Transverse colon (tissue), 4 donors: ENCODE results near the gene RGS3. TPM values are rescaled to one million over a fixed set of nuclear protein-coding genes. Genes with fewer than 3 reads are reported as not detected.

Experiments
- DNase-seq: peaks from one replicate; pipeline ENCODE4 v3.0.0-alpha.2; 2019
- H3K27ac ChIP-seq, 4 donors: fragments of 200-600 bp; sonication (generic); 2 replicates each; pipeline ENCODE4 v1.5.1; 2016 to 2018; ENCODE audit warnings: inconsistent platforms in 4 of 4
- H3K27me3 ChIP-seq: fragments of 200-600 bp; sonication (generic); 2 replicates; pipeline ENCODE4 v1.5.1; 2017; ENCODE audit warnings: inconsistent platforms
- H3K36me3 ChIP-seq, 4 donors: fragments of 200-600 bp; sonication (generic); 2 replicates each; pipeline ENCODE4 v1.5.1; 2017 to 2019; ENCODE audit warnings: inconsistent platforms in 4 of 4
- H3K4me1 ChIP-seq, 4 donors: fragments of 200-600 bp; sonication (generic); 2 replicates each; pipeline ENCODE4 v1.5.1; 2017 to 2020; ENCODE audit warnings: inconsistent platforms in 4 of 4
- H3K4me3 ChIP-seq, 4 donors: fragments of 200-600 bp; sonication (generic); 1 replicate in 1 of 4; 2 replicates in 3 of 4; pipeline versions ENCODE4 v1.5.1 to v1.6.1; 2017 to 2019; ENCODE audit warnings: inconsistent platforms in 4 of 4
- H3K9me3 ChIP-seq, 2 donors: fragments of 200-600 bp; sonication (generic); 2 replicates each; pipeline ENCODE4 v1.5.1; 2017 to 2019; ENCODE audit warnings: inconsistent platforms in 2 of 2
- EP300 ChIP-seq: sonication (generic); formaldehyde crosslinking; IDR thresholded peaks from one replicate; pipeline ENCODE4 v1.6.1; 2017; ENCODE audit warnings: antibody characterized with exemption, low read depth
- POLR2A ChIP-seq: fragments of 450-650 bp; IDR thresholded peaks from one replicate; pipeline ENCODE4 v1.6.1; 2016; ENCODE audit warnings: antibody characterized with exemption, mild to moderate bottlenecking, moderate library complexity
- POLR2AphosphoS5 ChIP-seq, 3 donors: sonication (generic); formaldehyde crosslinking; IDR thresholded peaks; one replicate each; pipeline ENCODE4 v1.6.1; 2016; ENCODE audit warnings: antibody characterized with exemption in 3 of 3
- WGBS, 2 donors: methylation state at CpG; one replicate each; pipeline ENCODE4 v1.1.5; 2018; ENCODE audit warnings: low coverage in 1 of 2; 5-methylcytosine and 5-hydroxymethylcytosine counted together
- in situ Hi-C, 4 donors: fragments of 200-750 bp; cut with MboI; loops; one replicate each; pipeline versions ENCODE4 v1.15.0 to v1.15.1; 2017; ENCODE audit warnings: low sequenced_read_pairs in 3 of 4, low pct_ligation_motif_present in 1 of 4, low pct_unique_long_range_greater_than_20kb in 1 of 4
- intact Hi-C: fragments of 100-400 bp; cut with DNase I; formaldehyde crosslinking; loops from one replicate; pipeline ENCODE4 v1.15.1; 2023; ENCODE audit warnings: low total_unique reads
- total RNA-seq, 4 donors: library from RNA; depleted of rRNA; stranded (reverse); fragments of >200 nt; gene quantifications; one replicate each; pipeline ENCODE4 v1.1.0, GENCODE V29; 2016

Gene RGS3
- total RNA-seq, 4 donors from 2014 or later = 62.7 to 150 (median 80.9) TPM

DNA sequence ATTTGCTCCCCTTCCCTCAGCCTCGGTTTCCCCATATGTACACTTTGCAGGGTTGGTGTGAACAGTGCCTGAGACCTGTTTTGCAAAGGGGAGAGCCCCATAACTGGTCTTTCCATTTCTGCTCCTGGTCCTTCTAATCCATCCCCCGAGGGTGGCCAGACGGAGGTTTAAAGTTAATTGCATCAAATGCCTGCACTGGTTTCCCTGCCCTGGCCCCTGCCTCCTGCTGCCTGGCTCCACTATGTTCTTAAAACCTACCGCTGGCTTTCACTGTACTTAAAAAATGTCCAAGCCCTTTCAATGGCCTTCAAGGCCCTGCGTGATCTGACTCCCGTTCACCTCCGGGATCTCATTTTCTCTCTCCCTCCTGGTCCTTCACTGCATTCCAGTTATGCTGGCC is 183.0 kb downstream of the RGS3 start:
- Histone ChIP-seq H3K27ac (no peak overlapping the region), H3K4me1 (peaks cover 0 to 4% (median 0%) of the 10 kb centered on the region in 4 donors), H3K27me3 (no peaks in the 10 kb centered on the region), H3K4me3 (no peak overlapping the region), H3K9me3 (no peaks in the 10 kb centered on the region), H3K36me3 (no peaks in the 10 kb centered on the region)
- DNase-seq = no peak
- in situ Hi-C loops (no loop called here), intact Hi-C loops (no loop called here)
- WGBS, 2 donors = 87 to 88% methylated on average over 3 to 7 of the region's 7 CpGs
- no peak for TF ChIP-seq EP300
- TF ChIP-seq POLR2AphosphoS5 (IDR thresholded peaks at IDR 0.05) = no peak
- no peak for TF ChIP-seq POLR2A

Other genes starting within 250 kb of the RGS3 start
- 10 to 100 TPM; 21.4 to 33.8 (median 23.3) TPM for gene FKBP15, start 242.4 kb upstream of the RGS3 start, total RNA-seq
- gene SLC31A1, start 242.2 kb upstream of the RGS3 start, total RNA-seq = 10 to 100 TPM in 2 of 4 donors, 1 to 10 TPM in 2; 5.8 to 36.2 (median 15.4) TPM
- gene CDC26, start 188.2 kb upstream of the RGS3 start, total RNA-seq = 10 to 100 TPM; 15.7 to 43.8 (median 30.8) TPM
- gene PRPF4, start 188.1 kb upstream of the RGS3 start, total RNA-seq = 10 to 100 TPM in 2 of 4 donors, 1 to 10 TPM in 2; 5.0 to 13.7 (median 9.6) TPM
- under 1 TPM in 2 of 4 donors, not detected in 2; 0.14 to 0.95 TPM for gene RNF183, start 160.4 kb upstream of the RGS3 start, total RNA-seq
- 1 to 10 TPM in 3 of 4 donors, under 1 TPM in 1; 0.60 to 3.0 (median 1.6) TPM for gene WDR31, start 123.5 kb upstream of the RGS3 start, total RNA-seq
- gene BSPRY, start 114.2 kb upstream of the RGS3 start, total RNA-seq = 10 to 100 TPM in 3 of 4 donors, 1 to 10 TPM in 1; 9.0 to 36.8 (median 26.8) TPM
- gene HDHD3, start 86.7 kb upstream of the RGS3 start, total RNA-seq = 100 to 1,000 TPM; 156 to 269 (median 237) TPM
- 100 to 1,000 TPM in 1 of 4 donors, 10 to 100 TPM in 3; 18.5 to 107 (median 63.0) TPM for gene ALAD, start 62.4 kb upstream of the RGS3 start, total RNA-seq
- 10 to 100 TPM in 3 of 4 donors, 1 to 10 TPM in 1; 4.2 to 58.7 (median 24.4) TPM for gene POLE3, start 53.1 kb upstream of the RGS3 start, total RNA-seq
- under 1 TPM in 1 of 4 donors, not detected in 3; 0.75 TPM for gene C9orf43, start 53.0 kb upstream of the RGS3 start, total RNA-seq